ENCODE results near the gene RNASE11. TPM values are rescaled to one million over a fixed set of nuclear protein-coding genes. Genes with fewer than 3 reads are reported as not detected.

The RNASE11 gene
- total and polyA plus RNA-seq, 2 of the 4 experiments (the other 2 are of a cell fraction): not detected

DNA sequence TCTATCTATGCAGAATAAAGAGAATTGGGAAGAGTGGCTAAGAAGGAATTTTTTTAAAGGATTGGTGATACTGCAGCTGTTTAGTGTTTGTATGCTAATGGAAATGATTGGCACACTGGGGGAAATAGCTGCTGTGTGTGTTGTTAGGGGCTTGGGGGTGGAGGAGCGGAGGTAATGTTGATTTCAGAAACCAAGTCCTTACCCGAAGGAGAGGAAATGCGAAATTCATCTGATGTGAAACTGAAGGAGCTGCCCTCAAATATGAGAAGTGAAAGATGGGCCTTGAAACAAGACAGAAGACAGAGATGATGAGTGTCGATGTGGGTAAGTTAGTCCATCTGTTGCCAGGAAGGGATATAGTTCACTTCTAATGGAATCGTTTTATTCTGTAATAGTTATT is 24.6 kb upstream of the RNASE11 start (continued):
- TF ChIP-seq FOS (IDR thresholded peaks at IDR 0.05; ENCODE audit: low read depth, low read length) (no peak), NFE2L2 (IDR thresholded peaks at IDR 0.05; ENCODE audit: low read depth, low read length) (no peak), CEBPB (IDR thresholded peaks at IDR 0.05; ENCODE audit: low read depth, low read length) (no peak)
- TF ChIP-seq, protein P1, sequence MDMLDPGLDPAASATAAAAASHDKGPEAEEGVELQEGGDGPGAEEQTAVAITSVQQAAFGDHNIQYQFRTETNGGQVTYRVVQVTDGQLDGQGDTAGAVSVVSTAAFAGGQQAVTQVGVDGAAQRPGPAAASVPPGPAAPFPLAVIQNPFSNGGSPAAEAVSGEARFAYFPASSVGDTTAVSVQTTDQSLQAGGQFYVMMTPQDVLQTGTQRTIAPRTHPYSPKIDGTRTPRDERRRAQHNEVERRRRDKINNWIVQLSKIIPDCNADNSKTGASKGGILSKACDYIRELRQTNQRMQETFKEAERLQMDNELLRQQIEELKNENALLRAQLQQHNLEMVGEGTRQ (IDR thresholded peaks at IDR 0.05; ENCODE audit: low read depth, low read length): no peak

DNA sequence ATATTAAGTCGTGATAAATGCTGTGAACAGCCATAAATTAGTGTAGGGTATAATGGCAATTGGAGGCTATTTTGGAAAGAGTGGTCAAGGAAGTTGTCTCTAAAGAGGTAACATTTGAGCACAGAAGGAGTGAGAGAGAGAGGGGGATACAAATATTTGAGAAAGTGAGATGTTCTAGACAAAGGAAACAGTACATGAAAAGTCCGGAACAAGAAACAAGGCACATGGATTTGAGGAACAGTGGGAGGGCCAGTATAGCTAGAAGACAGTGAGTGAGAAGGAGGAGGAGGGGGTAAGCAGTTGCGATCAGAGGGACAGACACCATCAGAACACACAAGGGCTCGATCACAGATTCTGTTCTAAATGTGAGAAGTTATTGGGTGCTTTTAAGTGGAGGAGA is 23.5 kb upstream of the RNASE11 start:
- ChIA-PET CTCF (interaction anchor here (1.2 kb wide), 1 partner anchor 210 kb away, joined by 3 read pairs; no protein-coding TSS in a partner anchor), POLR2A (ENCODE audit: unreplicated experiment) (no interaction called here)
- Histone ChIP-seq H2BK5ac (ENCODE audit: low read depth, low read length, poor library complexity, severe bottlenecking) (no peak overlapping the region), H4K8ac (ENCODE audit: low read depth in 2 of 2, low read length in 2 of 2) (no peak overlapping the region), H2AK9ac (replicated peaks; ENCODE audit: low read depth, low read length, poor library complexity) (no peak overlapping the region), H3K79me1 (ENCODE audit: low read depth in 1 of 2, low read length in 2 of 2) (no peaks in the 10 kb centered on the region), H2AFZ (replicated peaks; ENCODE audit: low read length, poor library complexity) (no peak overlapping the region), H3K9ac (ENCODE audit: low read depth, low read length) (no peak overlapping the region), H3K4me2 (ENCODE audit: low read depth, low read length) (no peak overlapping the region), H3K56ac (ENCODE audit: extremely low read depth, insufficient read depth, low read length) (no peak overlapping the region), H2AK5ac (ENCODE audit: low read depth, low read length) (no peak overlapping the region), H3K9me3 (ENCODE audit: control insufficient read depth, insufficient read depth, low read length) (no peaks in the 10 kb centered on the region), H3K36me3 (ENCODE audit: control insufficient read depth, insufficient read depth, low read length) (no peaks in the 10 kb centered on the region), H3K27ac (ENCODE audit: insufficient read depth, low read length) (no peak overlapping the region), H3K18ac (ENCODE audit: low read depth, low read length) (no peak overlapping the region), H3K9me1 (ENCODE audit: insufficient read depth, low read length) (no peaks in the 10 kb centered on the region), H2BK20ac (ENCODE audit: low read depth, low read length) (no peak overlapping the region), H3K23ac (ENCODE audit: low read depth, low read length) (no peak overlapping the region), H4K5ac (ENCODE audit: low read depth, low read length) (no peak overlapping the region), H3K4me3 (ENCODE audit: insufficient read depth, low read depth, low read length) (no peak overlapping the region), H3K14ac (replicated peaks; ENCODE audit: low read depth, low read length) (no peak overlapping the region), H3K27me3 (ENCODE audit: control insufficient read depth, insufficient read depth, low read length) (no peaks in the 10 kb centered on the region), H3K4me1 (ENCODE audit: control insufficient read depth, insufficient read depth, low read length) (no peaks in the 10 kb centered on the region), H3K4ac (ENCODE audit: low read depth, low read length) (no peak overlapping the region), H4K20me1 (ENCODE audit: insufficient read depth, low read length) (peaks cover 11% of the 10 kb centered on the region), H2BK15ac (ENCODE audit: low read depth, low read length) (no peak overlapping the region), H4K91ac (ENCODE audit: insufficient read depth, low read depth, low read length) (no peak overlapping the region), H2BK120ac (ENCODE audit: low read depth, low read length) (no peak overlapping the region)
- no TSS peak for BruUV-seq (replicated peaks)
- ATAC-seq (ENCODE audit: low read depth) (no peak), DNase-seq (no peak)
- WGBS, 2 experiments (ENCODE audit: extremely low coverage in 2 of 2, insufficient read length in 1 of 2): 82% methylated on average over 2 of the region's 4 CpGs; no CpG with 5 or more reads in 1 of the 2 experiments
- in situ Hi-C loops (cut with MboI; ENCODE audit: low sequenced_read_pairs) (loop anchor here (5.0 kb wide), 2 partner anchors 199 to 274 kb away; partner anchors contain the start of gene TEP1), intact Hi-C loops (cut with micrococcal nuclease) (no loop called here), dilution Hi-C loops (cut with HindIII; ENCODE audit: low sequenced_read_pairs, unreplicated experiment) (no loop called here)
- TF ChIP-seq CEBPB (IDR thresholded peaks at IDR 0.05; ENCODE audit: low read depth, low read length): no peak
- TF ChIP-seq MAZ (IDR thresholded peaks at IDR 0.05; ENCODE audit: borderline replicate concordance, low read depth, low read length): no peak
- TF ChIP-seq, protein P2, sequence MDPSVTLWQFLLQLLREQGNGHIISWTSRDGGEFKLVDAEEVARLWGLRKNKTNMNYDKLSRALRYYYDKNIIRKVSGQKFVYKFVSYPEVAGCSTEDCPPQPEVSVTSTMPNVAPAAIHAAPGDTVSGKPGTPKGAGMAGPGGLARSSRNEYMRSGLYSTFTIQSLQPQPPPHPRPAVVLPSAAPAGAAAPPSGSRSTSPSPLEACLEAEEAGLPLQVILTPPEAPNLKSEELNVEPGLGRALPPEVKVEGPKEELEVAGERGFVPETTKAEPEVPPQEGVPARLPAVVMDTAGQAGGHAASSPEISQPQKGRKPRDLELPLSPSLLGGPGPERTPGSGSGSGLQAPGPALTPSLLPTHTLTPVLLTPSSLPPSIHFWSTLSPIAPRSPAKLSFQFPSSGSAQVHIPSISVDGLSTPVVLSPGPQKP (IDR thresholded peaks at IDR 0.05; ENCODE audit: borderline replicate concordance, low read depth, low read length): no peak
- no peak for TF ChIP-seq NFE2L2 (IDR thresholded peaks at IDR 0.05; ENCODE audit: low read depth, low read length)
- no peak for TF ChIP-seq RAD21 (IDR thresholded peaks at IDR 0.05; ENCODE audit: low read length)
- TF ChIP-seq, protein P1 (IDR thresholded peaks at IDR 0.05; ENCODE audit: low read depth, low read length): no peak
- no peak for TF ChIP-seq SMC3 (IDR thresholded peaks at IDR 0.05; ENCODE audit: low read depth, low read length)

All from IMR-90 (cell line).